ENCODE data around the gene IPO11. TPM values are rescaled to one million over a fixed set of nuclear protein-coding genes. Genes with fewer than 3 reads are reported as not detected.

The IPO11 gene
- total and polyA plus RNA-seq, 2 experiments from 2014 or later = 18.7 to 64.7 TPM

- no peak for TF ChIP-seq ZNF462 (CRISPR knock-in tag; IDR thresholded peaks at IDR 0.05)
- no peak for TF ChIP-seq CREB1 (CRISPR knock-in tag; IDR thresholded peaks at IDR 0.05; ENCODE audit: low read depth)
- TF ChIP-seq EZH2phosphoT487 (IDR thresholded peaks at IDR 0.05; ENCODE audit: unreplicated experiment) = no peak
Measured at GRCh38 chr5:62587737-62588136, 175.2 kb downstream of the IPO11 start (continued).

- no peak for DNase-seq (ENCODE audit: low spot score)
- Mint-ChIP-seq H3K4me3 (no peak overlapping the region), H3K27me3 (ENCODE audit: insufficient read depth, low read depth, poor library complexity) (peaks cover 3% of the 10 kb centered on the region), H3K9me3 (no peaks in the 10 kb centered on the region), H3K36me3 (ENCODE audit: low read depth) (peaks cover 21% of the 10 kb centered on the region; the same call in 2 of the 3 replicates), H3K4me1 (peaks cover 7% of the 10 kb centered on the region), H3K27ac (no peak overlapping the region)
- Histone ChIP-seq H3K9me2 (ENCODE audit: insufficient read depth) (peaks cover 4% of the 10 kb centered on the region; the same call in 1 of the 2 replicates), H3F3A (replicated peaks; ENCODE audit: low read depth) (no peaks in the 10 kb centered on the region), H3K4me1 (ENCODE audit: insufficient read depth) (0 out of 2 replicates have a peak, but pooled peaks cover 2% of the 10 kb centered on the region), H3K4me2 (no peak overlapping the region), H3K4me3 (no peak overlapping the region), H3K36me3 (ENCODE audit: insufficient read depth) (peaks cover 5% of the 10 kb centered on the region; the same call in 1 of the 2 replicates), H3K27me3 (ENCODE audit: insufficient read depth) (no peaks in the 10 kb centered on the region), H3K79me2 (replicated peaks; ENCODE audit: insufficient read depth) (no peaks in the 10 kb centered on the region), H4K20me1 (replicated peaks; ENCODE audit: insufficient read depth) (no peaks in the 10 kb centered on the region), H2AFZ (no peak overlapping the region), H3K27ac (ENCODE audit: low read depth) (no peak overlapping the region)
- ATAC-seq = no peak
- TF ChIP-seq EZH2 (IDR thresholded peaks at IDR 0.05; ENCODE audit: low read depth, unreplicated experiment) (no peak), NANOG (IDR thresholded peaks at IDR 0.05; ENCODE audit: borderline replicate concordance) (no peak)
Measured at GRCh38 chr5:62588668-62589067, 176.1 kb downstream of the IPO11 start.

Data from GM23338 (cell line).